Fibroblast of mammary gland (primary cell): Measurements from ENCODE around the gene CNNM1.

Experiments used
- DNase-seq: peaks from one replicate; pipeline ENCODE4 v3.0.0-alpha.2; 2010; ENCODE audit warnings: low read depth
- H3K4me3 ChIP-seq: 2 replicates; pipeline ENCODE4 v1.5.1; 2011; ENCODE audit warnings: low read depth, mild to moderate bottlenecking, low read length, moderate library complexity; ENCODE audit not compliant: control insufficient read depth
- CTCF ChIP-seq: conservative IDR thresholded peaks from 2 replicates; pipeline ENCODE4 v1.5.1; 2011; ENCODE audit warnings: low read depth, low read length, inconsistent platforms; ENCODE audit not compliant: control insufficient read depth, insufficient read depth

CNNM1 gene

GRCh38 chr10:99347672-99348071 is 18.5 kb downstream of the CNNM1 start:
- no peak overlapping the region for H3K4me3 ChIP-seq
- no peak for DNase-seq
- no peak for TF ChIP-seq CTCF

GRCh38 chr10:99353182-99353581 is 24.0 kb downstream of the CNNM1 start:
- H3K4me3 ChIP-seq = no peak overlapping the region
- no peak for TF ChIP-seq CTCF
- DNase-seq = no peak

GRCh38 chr10:99357691-99358090 is 28.5 kb downstream of the CNNM1 start:
- no peak overlapping the region for H3K4me3 ChIP-seq
- no peak for DNase-seq
- TF ChIP-seq CTCF = no peak

- DNase-seq = no peak
- TF ChIP-seq CTCF = no peak
- H3K4me3 ChIP-seq = no peak overlapping the region
These were observed 28.9 kb downstream of the CNNM1 start for GRCh38 chr10:99358101-99358500.

GRCh38 chr10:99360934-99361333 is 31.8 kb downstream of the CNNM1 start:
- no peak for DNase-seq
- no peak for TF ChIP-seq CTCF
- no peak overlapping the region for H3K4me3 ChIP-seq

- no peak overlapping the region for H3K4me3 ChIP-seq
- no peak for TF ChIP-seq CTCF
- peak; percentile 59 for DNase-seq
These were observed 35.0 kb downstream of the CNNM1 start for GRCh38 chr10:99364125-99364524.

GRCh38 chr10:99365311-99365710 is 36.2 kb downstream of the CNNM1 start:
- TF ChIP-seq CTCF = no peak
- DNase-seq = no peak
- no peak overlapping the region for H3K4me3 ChIP-seq
